ENCODE data around the gene CREB5.

GRCh38 chr7:28626221-28626620, 213.9 kb downstream of the CREB5 start:
- TF ChIP-seq, protein P1, sequence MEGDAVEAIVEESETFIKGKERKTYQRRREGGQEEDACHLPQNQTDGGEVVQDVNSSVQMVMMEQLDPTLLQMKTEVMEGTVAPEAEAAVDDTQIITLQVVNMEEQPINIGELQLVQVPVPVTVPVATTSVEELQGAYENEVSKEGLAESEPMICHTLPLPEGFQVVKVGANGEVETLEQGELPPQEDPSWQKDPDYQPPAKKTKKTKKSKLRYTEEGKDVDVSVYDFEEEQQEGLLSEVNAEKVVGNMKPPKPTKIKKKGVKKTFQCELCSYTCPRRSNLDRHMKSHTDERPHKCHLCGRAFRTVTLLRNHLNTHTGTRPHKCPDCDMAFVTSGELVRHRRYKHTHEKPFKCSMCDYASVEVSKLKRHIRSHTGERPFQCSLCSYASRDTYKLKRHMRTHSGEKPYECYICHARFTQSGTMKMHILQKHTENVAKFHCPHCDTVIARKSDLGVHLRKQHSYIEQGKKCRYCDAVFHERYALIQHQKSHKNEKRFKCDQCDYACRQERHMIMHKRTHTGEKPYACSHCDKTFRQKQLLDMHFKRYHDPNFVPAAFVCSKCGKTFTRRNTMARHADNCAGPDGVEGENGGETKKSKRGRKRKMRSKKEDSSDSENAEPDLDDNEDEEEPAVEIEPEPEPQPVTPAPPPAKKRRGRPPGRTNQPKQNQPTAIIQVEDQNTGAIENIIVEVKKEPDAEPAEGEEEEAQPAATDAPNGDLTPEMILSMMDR (IDR thresholded peaks at IDR 0.05): no peak
- no peak for TF ChIP-seq EP300 (IDR thresholded peaks at IDR 0.05)
- TF ChIP-seq POLR2A (IDR thresholded peaks at IDR 0.05): no peak
